HepG2 (cell line): ENCODE measurements around the gene WDR70. TPM values are rescaled to one million over a fixed set of nuclear protein-coding genes. Genes with fewer than 3 reads are reported as not detected.
"Not testable (repeated sequence)": the region's sequence is repeated elsewhere in the genome, so short reads cannot be mapped to it uniquely, and the experiment has no call there.

ENCODE experiments used
- BRD4 ChIP-seq: sonication (generic); formaldehyde crosslinking; IDR thresholded peaks from 2 replicates; pipeline ENCODE4 v1.4.0; 2020; ENCODE audit warnings: missing genetic modification reagents
- CBFB ChIP-seq: sonication (generic); formaldehyde crosslinking; IDR thresholded peaks from 2 replicates; pipeline ENCODE4 v1.4.0; 2020; ENCODE audit warnings: missing genetic modification reagents
- CBX1 ChIP-seq: IDR thresholded peaks from one replicate; pipeline ENCODE4 v1.6.1; 2016; ENCODE audit warnings: antibody characterized with exemption, low read depth
- CBX5 ChIP-seq: sonication (generic); formaldehyde crosslinking; IDR thresholded peaks from 2 replicates; pipeline ENCODE4 v1.4.0; 2020; ENCODE audit warnings: missing genetic modification reagents, borderline replicate concordance
- FOXO4 ChIP-seq: sonication (generic); formaldehyde crosslinking; conservative IDR thresholded peaks from 2 replicates; pipeline ENCODE4 v1.8.1; 2023; ENCODE audit warnings: missing genetic modification reagents
- NONO ChIP-seq, 2 experiments: fragments of 450-650 bp in 1 of 2; sonication (generic) in 1 of 2; formaldehyde crosslinking in 1 of 2; IDR thresholded peaks in 1 of 2; conservative IDR thresholded peaks in 1 of 2; 2 replicates each; pipeline versions ENCODE4 v1.6.1 to v1.8.0; 2017 to 2022; ENCODE audit warnings: mild to moderate bottlenecking in 1 of 2, missing genetic modification reagents in 1 of 2, moderate library complexity in 1 of 2
- PHF8 ChIP-seq: sonication (generic); formaldehyde crosslinking; IDR thresholded peaks from 2 replicates; pipeline ENCODE4 v1.5.0; 2020; ENCODE audit warnings: missing genetic modification reagents
- PRDM10 ChIP-seq: sonication (generic); formaldehyde crosslinking; IDR thresholded peaks from 2 replicates; pipeline ENCODE4 v1.4.0; 2020; ENCODE audit warnings: low read depth, missing genetic modification reagents
- RXRB ChIP-seq: IDR thresholded peaks from 2 replicates; pipeline ENCODE4 v1.6.1; 2016; ENCODE audit warnings: borderline replicate concordance, missing genetic modification reagents, missing compliant biosample characterization
- SAP130 ChIP-seq: IDR thresholded peaks from 2 replicates; pipeline ENCODE4 v1.6.1; 2016; ENCODE audit warnings: low read depth
- SNAI1 ChIP-seq: sonication (generic); formaldehyde crosslinking; IDR thresholded peaks from 2 replicates; pipeline ENCODE4 v1.5.0; 2020; ENCODE audit warnings: mild to moderate bottlenecking, missing genetic modification reagents, borderline replicate concordance
- SOX6 ChIP-seq, 2 experiments: fragments of 450-650 bp in 1 of 2; sonication (generic) in 1 of 2; formaldehyde crosslinking in 1 of 2; IDR thresholded peaks; 2 replicates each; pipeline versions ENCODE4 v1.4.0 to v1.6.1; 2017 to 2020; ENCODE audit warnings: antibody characterized with exemption in 1 of 2, mild to moderate bottlenecking in 1 of 2, missing genetic modification reagents in 1 of 2
- TARDBP ChIP-seq: sonication (generic); formaldehyde crosslinking; IDR thresholded peaks from 2 replicates; pipeline ENCODE4 v1.8.0; 2022; ENCODE audit warnings: mild to moderate bottlenecking, missing genetic modification reagents
- TGIF2 ChIP-seq: IDR thresholded peaks from 2 replicates; pipeline ENCODE4 v1.6.1; 2016; ENCODE audit warnings: control low read depth, missing compliant biosample characterization
- YEATS4 ChIP-seq: sonication (generic); formaldehyde crosslinking; IDR thresholded peaks from 2 replicates; pipeline ENCODE4 v1.4.0; 2020; ENCODE audit warnings: missing genetic modification reagents, borderline replicate concordance
- ZNF160 ChIP-seq: sonication (generic); formaldehyde crosslinking; IDR thresholded peaks from 2 replicates; pipeline ENCODE4 v1.8.0; 2022; ENCODE audit warnings: mild to moderate bottlenecking, inconsistent platforms, missing genetic modification reagents
- ZNF256 ChIP-seq: sonication (generic); formaldehyde crosslinking; conservative IDR thresholded peaks from 2 replicates; pipeline ENCODE4 v1.4.0; 2020; ENCODE audit warnings: missing genetic modification reagents
- ZNF414 ChIP-seq: sonication (generic); formaldehyde crosslinking; IDR thresholded peaks from 2 replicates; pipeline ENCODE4 v1.5.0; 2020; ENCODE audit warnings: missing genetic modification reagents
- ZNF543 ChIP-seq: sonication (generic); formaldehyde crosslinking; IDR thresholded peaks from 2 replicates; pipeline ENCODE4 v1.4.0; 2020; ENCODE audit warnings: mild to moderate bottlenecking, missing genetic modification reagents
- ZNF547 ChIP-seq: sonication (generic); formaldehyde crosslinking; IDR thresholded peaks from 2 replicates; pipeline ENCODE4 v1.5.1; 2020; ENCODE audit warnings: mild to moderate bottlenecking, missing genetic modification reagents
- ZNF605 ChIP-seq: sonication (generic); formaldehyde crosslinking; IDR thresholded peaks from 2 replicates; pipeline ENCODE4 v1.8.0; 2022; ENCODE audit warnings: mild to moderate bottlenecking, missing genetic modification reagents
- ZSCAN25 ChIP-seq: sonication (generic); formaldehyde crosslinking; IDR thresholded peaks from 2 replicates; pipeline ENCODE4 v1.8.0; 2022; ENCODE audit warnings: mild to moderate bottlenecking, missing genetic modification reagents
- polyA plus RNA-seq, 8 experiments: library from polyadenylated mRNA; depleted of rRNA in 3 of 8; stranded (reverse) in 7 of 8; unstranded in 1 of 8; fragments of >200 nt; fragmentation: Illumina TruSeq in 4 of 8; extraction: Trizol in 4 of 8; gene quantifications; 2 replicates each; pipeline versions ENCODE4 v1.2.1 to v1.2.3, GENCODE V29; 2011 to 2016; ENCODE audit warnings: low read depth in 4 of 8, missing spikeins in 1 of 8, mixed read lengths in 1 of 8; ENCODE audit not compliant: insufficient read depth in 1 of 8
- total RNA-seq, 5 experiments: library from RNA; depleted of rRNA; stranded (reverse); fragments of >200 nt; fragmentation: Illumina TruSeq; extraction: Trizol; gene quantifications; 2 replicates each; pipeline ENCODE4 v1.2.3, GENCODE V29; 2016; ENCODE audit warnings: low read depth in 1 of 5
- TF ChIP-seq, protein P1 (sequence below): IDR thresholded peaks from 2 replicates; pipeline ENCODE4 v1.6.1; 2018; ENCODE audit warnings: missing genetic modification reagents, mild to moderate bottlenecking, missing compliant biosample characterization

Gene WDR70
- total and polyA plus RNA-seq, 2 of the 13 experiments (the other 11 are each of a cell fraction or from before 2014, with no cell fraction given): 14.6 to 30.6 TPM

DNA sequence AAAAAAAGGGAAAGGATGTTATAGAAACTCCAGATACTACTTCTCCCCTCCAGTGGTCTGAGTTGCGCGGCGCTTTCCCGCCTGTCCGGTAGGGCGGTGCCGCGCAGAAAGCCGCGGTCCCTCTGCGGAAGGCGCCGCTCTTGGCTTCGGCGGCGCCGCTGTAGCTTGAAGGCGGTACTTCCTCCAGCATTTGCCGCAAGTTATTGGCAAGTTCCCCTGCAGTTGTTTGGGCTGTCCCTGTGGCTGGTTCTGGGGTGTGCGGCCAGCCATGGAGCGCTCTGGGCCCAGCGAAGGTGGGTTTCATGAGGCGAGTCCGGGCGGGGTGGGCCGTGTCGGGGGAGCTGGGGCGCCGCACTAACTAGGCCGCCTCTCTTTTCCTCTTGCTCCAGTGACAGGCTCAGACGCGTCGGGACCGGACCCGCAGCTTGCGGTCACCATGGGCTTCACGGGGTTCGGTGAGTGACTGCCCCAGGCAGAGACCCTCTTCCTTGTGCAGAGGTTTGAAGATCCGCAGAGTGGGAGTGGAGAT lies at the start of gene WDR70 (continued):
- TF ChIP-seq ZNF414 (peak; percentile 77; the same call in 1 of the 2 replicates), YEATS4 (CRISPR knock-in tag) (peak; percentile 81), CBX1 (peak; percentile 50), ZNF256 (CRISPR knock-in tag) (peak; percentile 73; the same call in 1 of the 2 replicates), PHF8 (CRISPR knock-in tag) (peak; percentile 83), ZSCAN25 (CRISPR knock-in tag) (0 out of 2 replicates have a peak, but pooled peaks have one; percentile 33), ZNF160 (CRISPR knock-in tag) (peak; percentile 53; the same call in 1 of the 2 replicates), TARDBP (CRISPR knock-in tag) (peak; percentile 56; the same call in 1 of the 2 replicates), FOXO4 (0 out of 2 replicates have a peak, but pooled peaks have one; percentile 31), PRDM10 (CRISPR knock-in tag) (peak; percentile 84), ZNF547 (CRISPR knock-in tag) (peak; percentile 55; the same call in 1 of the 2 replicates), TGIF2 (CRISPR knock-in tag) (peak; percentile 74; the same call in 1 of the 2 replicates), ZNF605 (CRISPR knock-in tag) (peak; percentile 80), SAP130 (CRISPR knock-in tag) (peak; percentile 92), NONO (CRISPR knock-in tag; conservative IDR thresholded peaks at IDR 0.05) (peak; percentile 83), BRD4 (CRISPR knock-in tag) (peak; percentile 44; the same call in 1 of the 2 replicates), CBFB (CRISPR knock-in tag) (0 out of 2 replicates have a peak, but pooled peaks have one; percentile 57), SNAI1 (CRISPR knock-in tag) (peak; percentile 50; the same call in 1 of the 2 replicates), ZNF543 (CRISPR knock-in tag) (peak; percentile 59; the same call in 1 of the 2 replicates), RXRB (CRISPR knock-in tag) (peak; percentile 48; the same call in 1 of the 2 replicates), CBX5 (CRISPR knock-in tag) (peak; percentile 68; the same call in 1 of the 2 replicates), SOX6 (CRISPR knock-in tag; IDR thresholded peaks at IDR 0.05) (peak; percentile 72)
- TF ChIP-seq, protein P1, sequence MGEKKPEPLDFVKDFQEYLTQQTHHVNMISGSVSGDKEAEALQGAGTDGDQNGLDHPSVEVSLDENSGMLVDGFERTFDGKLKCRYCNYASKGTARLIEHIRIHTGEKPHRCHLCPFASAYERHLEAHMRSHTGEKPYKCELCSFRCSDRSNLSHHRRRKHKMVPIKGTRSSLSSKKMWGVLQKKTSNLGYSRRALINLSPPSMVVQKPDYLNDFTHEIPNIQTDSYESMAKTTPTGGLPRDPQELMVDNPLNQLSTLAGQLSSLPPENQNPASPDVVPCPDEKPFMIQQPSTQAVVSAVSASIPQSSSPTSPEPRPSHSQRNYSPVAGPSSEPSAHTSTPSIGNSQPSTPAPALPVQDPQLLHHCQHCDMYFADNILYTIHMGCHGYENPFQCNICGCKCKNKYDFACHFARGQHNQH (CRISPR knock-in tag): peak; percentile 83; the same call in 1 of the 2 replicates
- TF ChIP-seq NONO, SOX6 (IDR thresholded peaks at IDR 0.05): not testable (repeated sequence)
